ENCODE results near the gene OR2T34.
"Not testable (repeated sequence)": the region's sequence is repeated elsewhere in the genome, so short reads cannot be mapped to it uniquely, and the experiment has no call there.

The OR2T34 gene

GRCh38 chr1:248562672-248563071 is 11.9 kb downstream of the OR2T34 start, which contains the start of gene OR2T29:
OR2T29 (minus strand) TSS chr1:248562772; CDS start chr1:248559491, 3,281 bp downstream.
- not testable (repeated sequence) for DNase-seq (ENCODE audit: low read depth in 2 of 2)

- not testable (repeated sequence) for DNase-seq (ENCODE audit: low read depth in 2 of 2)
Measured at GRCh38 chr1:248551027-248551426, 23.5 kb downstream of the OR2T34 start.

GRCh38 chr1:248547383-248547782 is 27.2 kb downstream of the OR2T34 start:
- DNase-seq (ENCODE audit: low read depth in 2 of 2) = not testable (repeated sequence)

DNA sequence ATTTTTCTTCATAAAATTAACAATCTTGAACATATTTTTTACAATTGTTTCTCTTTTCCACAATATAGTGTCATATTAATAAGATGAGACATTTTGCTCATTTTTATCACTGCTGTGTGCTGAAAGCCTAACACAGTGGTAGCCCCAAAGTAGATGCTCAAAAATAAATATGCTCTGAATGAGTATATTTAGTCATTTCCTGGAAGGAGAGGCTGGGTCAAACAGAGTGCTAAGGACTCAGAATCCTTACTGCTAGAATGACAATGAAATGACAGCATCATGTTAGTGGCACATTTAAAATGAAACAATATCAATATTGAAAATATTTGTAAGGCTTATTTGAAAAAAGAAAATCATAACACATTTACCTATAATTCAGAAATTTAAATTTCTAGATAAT is 37.1 kb downstream of the OR2T34 start:
- DNase-seq (ENCODE audit: low read depth in 2 of 2) = not testable (repeated sequence)

Data from stimulated activated CD4-positive, alpha-beta T cell treated with anti-CD3 and anti-CD28 coated beads, Interleukin-15, amount 100 ng/mL, for 48 hours (primary cell).